HepG2 (cell line): ENCODE results near the gene ZNF385B. TPM values are rescaled to one million over a fixed set of nuclear protein-coding genes. Genes with fewer than 3 reads are reported as not detected.

Source experiments
- DNMT1 ChIP-seq: sonication (generic); formaldehyde crosslinking; IDR thresholded peaks from 2 replicates; pipeline ENCODE4 v1.5.1; 2020; ENCODE audit warnings: mild to moderate bottlenecking, missing genetic modification reagents
- ELF4 ChIP-seq: sonication (generic); formaldehyde crosslinking; IDR thresholded peaks from 2 replicates; pipeline ENCODE4 v1.5.0; 2020; ENCODE audit warnings: missing genetic modification reagents, mild to moderate bottlenecking, moderate library complexity, borderline replicate concordance
- FOXK1 ChIP-seq: sonication (generic); formaldehyde crosslinking; IDR thresholded peaks from 2 replicates; pipeline ENCODE4 v1.4.0; 2020; ENCODE audit warnings: low read depth, missing genetic modification reagents, borderline replicate concordance
- IRF9 ChIP-seq: sonication (generic); formaldehyde crosslinking; IDR thresholded peaks from 2 replicates; pipeline ENCODE4 v1.8.0; 2022; ENCODE audit warnings: missing genetic modification reagents, mild to moderate bottlenecking, borderline replicate concordance
- ISL2 ChIP-seq: sonication (generic); formaldehyde crosslinking; IDR thresholded peaks from 2 replicates; pipeline ENCODE4 v1.5.0; 2020; ENCODE audit warnings: missing genetic modification reagents
- MIER3 ChIP-seq: IDR thresholded peaks from 2 replicates; pipeline ENCODE4 v1.6.1; 2016; ENCODE audit warnings: missing compliant biosample characterization, borderline replicate concordance
- MTA3 ChIP-seq: sonication (generic); formaldehyde crosslinking; IDR thresholded peaks from 2 replicates; pipeline ENCODE4 v1.4.0; 2020; ENCODE audit warnings: missing genetic modification reagents
- NCOA1 ChIP-seq: sonication (generic); formaldehyde crosslinking; IDR thresholded peaks from 2 replicates; pipeline ENCODE4 v1.9.0; 2021; ENCODE audit warnings: missing genetic modification reagents
- NONO ChIP-seq, 2 experiments: fragments of 450-650 bp in 1 of 2; sonication (generic) in 1 of 2; formaldehyde crosslinking in 1 of 2; IDR thresholded peaks in 1 of 2; conservative IDR thresholded peaks in 1 of 2; 2 replicates each; pipeline versions ENCODE4 v1.6.1 to v1.8.0; 2017 to 2022; ENCODE audit warnings: mild to moderate bottlenecking in 1 of 2, missing genetic modification reagents in 1 of 2, moderate library complexity in 1 of 2
- NR2F1 ChIP-seq, 2 experiments: fragments of 450-650 bp in 1 of 2; formaldehyde crosslinking in 1 of 2; IDR thresholded peaks; 2 replicates each; pipeline versions ENCODE4 v1.5.0 to v1.6.1; 2016 to 2020; ENCODE audit warnings: mild to moderate bottlenecking in 1 of 2, missing compliant biosample characterization in 1 of 2, missing genetic modification reagents in 1 of 2, moderate library complexity in 1 of 2
- PAXIP1 ChIP-seq: sonication (generic); formaldehyde crosslinking; conservative IDR thresholded peaks from 2 replicates; pipeline ENCODE4 v1.4.0; 2020; ENCODE audit warnings: mild to moderate bottlenecking, missing genetic modification reagents, moderate library complexity
- PITX1 ChIP-seq: sonication (generic); formaldehyde crosslinking; IDR thresholded peaks from 2 replicates; pipeline ENCODE4 v1.5.1; 2020; ENCODE audit warnings: mild to moderate bottlenecking, missing genetic modification reagents
- TAF1 ChIP-seq: sonication (generic); formaldehyde crosslinking; IDR thresholded peaks from 2 replicates; pipeline ENCODE4 v1.4.0; 2020; ENCODE audit warnings: missing genetic modification reagents
- ZNF543 ChIP-seq: sonication (generic); formaldehyde crosslinking; IDR thresholded peaks from 2 replicates; pipeline ENCODE4 v1.4.0; 2020; ENCODE audit warnings: mild to moderate bottlenecking, missing genetic modification reagents
- ZNF574 ChIP-seq: sonication (generic); formaldehyde crosslinking; IDR thresholded peaks from 2 replicates; pipeline ENCODE4 v1.4.0; 2020; ENCODE audit warnings: missing genetic modification reagents
- polyA plus RNA-seq, 8 experiments: library from polyadenylated mRNA; depleted of rRNA in 3 of 8; stranded (reverse) in 7 of 8; unstranded in 1 of 8; fragments of >200 nt; fragmentation: Illumina TruSeq in 4 of 8; extraction: Trizol in 4 of 8; gene quantifications; 2 replicates each; pipeline versions ENCODE4 v1.2.1 to v1.2.3, GENCODE V29; 2011 to 2016; ENCODE audit warnings: low read depth in 4 of 8, missing spikeins in 1 of 8, mixed read lengths in 1 of 8; ENCODE audit not compliant: insufficient read depth in 1 of 8
- total RNA-seq, 5 experiments: library from RNA; depleted of rRNA; stranded (reverse); fragments of >200 nt; fragmentation: Illumina TruSeq; extraction: Trizol; gene quantifications; 2 replicates each; pipeline ENCODE4 v1.2.3, GENCODE V29; 2016; ENCODE audit warnings: low read depth in 1 of 5
- TF ChIP-seq, protein P1 (sequence below): sonication (generic); formaldehyde crosslinking; IDR thresholded peaks from 2 replicates; pipeline ENCODE4 v1.9.0; 2022; ENCODE audit warnings: low read depth, missing genetic modification reagents
- TF ChIP-seq, protein P2 (sequence below): IDR thresholded peaks from 2 replicates; pipeline ENCODE4 v1.6.1; 2016

ZNF385B gene
- total and polyA plus RNA-seq, 2 of the 13 experiments (the other 11 are each of a cell fraction or from before 2014, with no cell fraction given), result 3.3 to 6.7 TPM

- peak; percentile 81 for TF ChIP-seq ZNF574 (CRISPR knock-in tag)
- peak; percentile 39; the same call in 1 of the 2 replicates for TF ChIP-seq ELF4 (CRISPR knock-in tag)
- peak; percentile 90 for TF ChIP-seq ZNF543 (CRISPR knock-in tag)
- TF ChIP-seq TAF1, result no peak
- TF ChIP-seq, protein P1, sequence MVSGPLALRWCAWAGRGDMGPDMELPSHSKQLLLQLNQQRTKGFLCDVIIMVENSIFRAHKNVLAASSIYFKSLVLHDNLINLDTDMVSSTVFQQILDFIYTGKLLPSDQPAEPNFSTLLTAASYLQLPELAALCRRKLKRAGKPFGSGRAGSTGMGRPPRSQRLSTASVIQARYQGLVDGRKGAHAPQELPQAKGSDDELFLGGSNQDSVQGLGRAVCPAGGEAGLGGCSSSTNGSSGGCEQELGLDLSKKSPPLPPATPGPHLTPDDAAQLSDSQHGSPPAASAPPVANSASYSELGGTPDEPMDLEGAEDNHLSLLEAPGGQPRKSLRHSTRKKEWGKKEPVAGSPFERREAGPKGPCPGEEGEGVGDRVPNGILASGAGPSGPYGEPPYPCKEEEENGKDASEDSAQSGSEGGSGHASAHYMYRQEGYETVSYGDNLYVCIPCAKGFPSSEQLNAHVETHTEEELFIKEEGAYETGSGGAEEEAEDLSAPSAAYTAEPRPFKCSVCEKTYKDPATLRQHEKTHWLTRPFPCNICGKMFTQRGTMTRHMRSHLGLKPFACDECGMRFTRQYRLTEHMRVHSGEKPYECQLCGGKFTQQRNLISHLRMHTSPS, result peak; percentile 57; the same call in 1 of the 2 replicates
- peak; percentile 100 for TF ChIP-seq ISL2
- no peak for TF ChIP-seq IRF9 (CRISPR knock-in tag)
- 0 out of 2 replicates have a peak, but pooled peaks have one; percentile 21 for TF ChIP-seq NCOA1 (CRISPR knock-in tag)
- TF ChIP-seq, protein P2, sequence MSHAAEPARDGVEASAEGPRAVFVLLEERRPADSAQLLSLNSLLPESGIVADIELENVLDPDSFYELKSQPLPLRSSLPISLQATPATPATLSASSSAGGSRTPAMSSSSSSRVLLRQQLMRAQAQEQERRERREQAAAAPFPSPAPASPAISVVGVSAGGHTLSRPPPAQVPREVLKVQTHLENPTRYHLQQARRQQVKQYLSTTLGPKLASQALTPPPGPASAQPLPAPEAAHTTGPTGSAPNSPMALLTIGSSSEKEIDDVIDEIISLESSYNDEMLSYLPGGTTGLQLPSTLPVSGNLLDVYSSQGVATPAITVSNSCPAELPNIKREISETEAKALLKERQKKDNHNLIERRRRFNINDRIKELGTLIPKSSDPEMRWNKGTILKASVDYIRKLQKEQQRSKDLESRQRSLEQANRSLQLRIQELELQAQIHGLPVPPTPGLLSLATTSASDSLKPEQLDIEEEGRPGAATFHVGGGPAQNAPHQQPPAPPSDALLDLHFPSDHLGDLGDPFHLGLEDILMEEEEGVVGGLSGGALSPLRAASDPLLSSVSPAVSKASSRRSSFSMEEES (CRISPR knock-in tag), result peak; percentile 90
- TF ChIP-seq MIER3 (CRISPR knock-in tag), result peak; percentile 94; the same call in 1 of the 2 replicates
- peak; percentile 74; the same call in 1 of the 2 replicates for TF ChIP-seq FOXK1 (CRISPR knock-in tag)
- TF ChIP-seq PITX1, result peak; percentile 98
- peak; percentile 97 for TF ChIP-seq PAXIP1 (CRISPR knock-in tag)
- TF ChIP-seq MTA3, result no peak
- TF ChIP-seq NR2F1 (CRISPR knock-in tag; IDR thresholded peaks at IDR 0.05), result 0 out of 4 replicates have a peak, but pooled peaks of 1 of the 2 experiments have one; percentile 36
- TF ChIP-seq DNMT1 (CRISPR knock-in tag), result no peak
- no peak for TF ChIP-seq NONO (IDR thresholded peaks at IDR 0.05)
- peak; percentile 72; the same call in 1 of the 2 replicates for TF ChIP-seq NONO (CRISPR knock-in tag; conservative IDR thresholded peaks at IDR 0.05)
Measured at GRCh38 chr2:179543361-179543901, 318.0 kb downstream of the ZNF385B start (continued).
